Liver (tissue), 9 donors: Measurements from ENCODE around the gene COL9A1. TPM values are rescaled to one million over a fixed set of nuclear protein-coding genes. Genes with fewer than 3 reads are reported as not detected.

Source experiments
- DNase-seq: peaks from one replicate; pipeline ENCODE4 v3.0.0-alpha.2; 2017; ENCODE audit warnings: low spot score
- H3K27ac ChIP-seq, 2 donors: one replicate each; pipeline ENCODE4 v1.7.0; 2013; ENCODE audit warnings: inconsistent platforms in 2 of 2, low read length in 2 of 2, control low read depth in 1 of 2, low read depth in 1 of 2, mild to moderate bottlenecking in 1 of 2
- H3K27me3 ChIP-seq, 4 donors: one replicate each; pipeline versions ENCODE4 v1.6.1 to v1.7.0; 2013; ENCODE audit warnings: low read length in 3 of 4, inconsistent platforms in 1 of 4, mild to moderate bottlenecking in 1 of 4, moderate library complexity in 1 of 4; ENCODE audit not compliant: control insufficient read depth in 4 of 4, insufficient read depth in 4 of 4
- H3K36me3 ChIP-seq, 4 donors: one replicate each; pipeline versions ENCODE4 v1.6.1 to v1.7.0; 2013; ENCODE audit warnings: low read length in 3 of 4, mild to moderate bottlenecking in 3 of 4, low read depth in 1 of 4, moderate library complexity in 1 of 4; ENCODE audit not compliant: control insufficient read depth in 4 of 4, insufficient read depth in 3 of 4
- H3K4me1 ChIP-seq, 4 donors: one replicate each; pipeline versions ENCODE4 v1.6.1 to v1.7.0; 2013; ENCODE audit warnings: low read length in 3 of 4, mild to moderate bottlenecking in 3 of 4, moderate library complexity in 1 of 4; ENCODE audit not compliant: control insufficient read depth in 4 of 4, insufficient read depth in 4 of 4
- H3K4me3 ChIP-seq, 3 donors: one replicate each; pipeline versions ENCODE4 v1.6.1 to v1.7.0; 2013; ENCODE audit warnings: low read length in 3 of 3, control low read depth in 1 of 3, low read depth in 1 of 3, mild to moderate bottlenecking in 1 of 3
- H3K9ac ChIP-seq, 2 donors: one replicate each; pipeline ENCODE4 v1.7.0; 2013; ENCODE audit warnings: low read length in 2 of 2, mild to moderate bottlenecking in 2 of 2, moderate library complexity in 2 of 2, control low read depth in 1 of 2, low read depth in 1 of 2
- H3K9me3 ChIP-seq, 4 donors: one replicate each; pipeline versions ENCODE4 v1.6.1 to v1.7.0; 2013; ENCODE audit warnings: low read length in 3 of 4; ENCODE audit not compliant: control insufficient read depth in 4 of 4
- CTCF ChIP-seq: fragments of 150-350 bp; IDR thresholded peaks from 2 replicates; pipeline ENCODE4 v1.5.1; 2017; ENCODE audit warnings: improper control_type of control experiment, low read depth, low read length; ENCODE audit not compliant: missing input control
- EGR1 ChIP-seq, 2 donors: IDR thresholded peaks; 2 replicates each; pipeline ENCODE4 v1.6.1; 2016 to 2018; ENCODE audit warnings: antibody characterized with exemption in 2 of 2, low read depth in 2 of 2
- FOXA2 ChIP-seq: IDR thresholded peaks from 2 replicates; pipeline ENCODE4 v1.6.1; 2016; ENCODE audit warnings: antibody characterized with exemption
- GABPA ChIP-seq, 2 donors: IDR thresholded peaks in 1 of 2; conservative IDR thresholded peaks in 1 of 2; 2 replicates each; pipeline ENCODE4 v1.6.1; 2016; ENCODE audit warnings: antibody characterized with exemption in 2 of 2, mild to moderate bottlenecking in 1 of 2, moderate library complexity in 1 of 2
- HNF4G ChIP-seq: IDR thresholded peaks from 2 replicates; pipeline ENCODE4 v1.6.1; 2016; ENCODE audit warnings: antibody characterized with exemption
- JUND ChIP-seq, 2 donors: IDR thresholded peaks; 2 replicates each; pipeline ENCODE4 v1.6.1; 2016; ENCODE audit warnings: antibody characterized with exemption in 2 of 2
- NR2F2 ChIP-seq: IDR thresholded peaks from 2 replicates; pipeline ENCODE4 v1.6.1; 2016; ENCODE audit warnings: antibody characterized with exemption
- RAD21 ChIP-seq, 2 donors: IDR thresholded peaks; 2 replicates each; pipeline ENCODE4 v1.6.1; 2016; ENCODE audit warnings: antibody characterized with exemption in 2 of 2, mild to moderate bottlenecking in 2 of 2
- REST ChIP-seq: IDR thresholded peaks from 2 replicates; pipeline ENCODE4 v1.6.1; 2016; ENCODE audit warnings: antibody characterized with exemption, mild to moderate bottlenecking
- RXRA ChIP-seq, 2 donors: IDR thresholded peaks; 2 replicates each; pipeline ENCODE4 v1.6.1; 2017 to 2018; ENCODE audit warnings: antibody characterized with exemption in 2 of 2, mild to moderate bottlenecking in 1 of 2
- SP1 ChIP-seq: IDR thresholded peaks from 2 replicates; pipeline ENCODE4 v1.6.1; 2018; ENCODE audit warnings: antibody characterized with exemption, mild to moderate bottlenecking
- TAF1 ChIP-seq: conservative IDR thresholded peaks from 2 replicates; pipeline ENCODE4 v1.6.1; 2016; ENCODE audit warnings: antibody characterized with exemption, mild to moderate bottlenecking
- YY1 ChIP-seq: IDR thresholded peaks from 2 replicates; pipeline ENCODE4 v1.6.1; 2016; ENCODE audit warnings: antibody characterized with exemption, mild to moderate bottlenecking
- ZBTB33 ChIP-seq: IDR thresholded peaks from 2 replicates; pipeline ENCODE4 v1.6.1; 2016; ENCODE audit warnings: antibody characterized with exemption
- WGBS: extraction: QIAGEN DNeasy Blood & Tissue Kit; methylation state at CpG from one replicate; pipeline ENCODE4 v1.1.7; 2013; 5-methylcytosine and 5-hydroxymethylcytosine counted together
- polyA plus RNA-seq, 2 donors: library from polyadenylated mRNA; stranded (reverse) in 1 of 2; unstranded in 1 of 2; fragments of 200-250 nt in 1 of 2; fragments of >200 nt in 1 of 2; fragmentation: Nextera tagmentation in 1 of 2; extraction: Ambion mirVana in 1 of 2; gene quantifications; one replicate each; pipeline versions ENCODE4 v1.2.1 to v1.2.3, GENCODE V29; 2013 to 2015
- total RNA-seq, 2 donors: library from RNA; depleted of rRNA; stranded (reverse); fragments of >200 nt; gene quantifications; one replicate each; pipeline ENCODE4 v1.2.3, GENCODE V29; 2014
- TF ChIP-seq, protein P1 (sequence below): IDR thresholded peaks from 2 replicates; pipeline ENCODE4 v1.6.1; 2016; ENCODE audit warnings: antibody characterized with exemption
- TF ChIP-seq, protein P2 (sequence below): IDR thresholded peaks from 2 replicates; pipeline ENCODE4 v1.6.1; 2016; ENCODE audit warnings: antibody characterized with exemption
- donor health status: healthy.
- donor health status: healthy.
- donor health status: healthy.
- donor health status: healthy.
- donor health status: healthy.

Gene COL9A1
- total and polyA plus RNA-seq, 4 donors, result 0.01 to 1.4 TPM; not detected in 2

GRCh38 chr6:70304616-70305015 is 1.7 kb upstream of the COL9A1 start:
- Histone ChIP-seq H3K27ac (no peak overlapping the region), H3K4me1 (no peaks in the 10 kb centered on the region)
- WGBS, result 63% methylated on average over 1 of the region's 1 CpG

More at GRCh38 chr6:70304616-70305015, 1.7 kb upstream of the COL9A1 start:
- H3K4me3 ChIP-seq, result no peak overlapping the region
- peaks cover 0 to 16% (median 0%) of the 10 kb centered on the region in 4 donors for H3K27me3 ChIP-seq
- no peak for DNase-seq
- TF ChIP-seq GABPA (IDR thresholded peaks at IDR 0.05 in 1 of 2, conservative IDR thresholded peaks at IDR 0.05 in 1 of 2) (no peak), ZBTB33 (no peak), FOXA2 (no peak), REST (no peak), CTCF (no peak), HNF4G (no peak), RXRA (IDR thresholded peaks at IDR 0.05) (no peak), JUND (IDR thresholded peaks at IDR 0.05) (no peak), NR2F2 (no peak), EGR1 (IDR thresholded peaks at IDR 0.05; ENCODE audit: low read depth in 2 of 2) (no peak), RAD21 (IDR thresholded peaks at IDR 0.05) (no peak), YY1 (no peak), SP1 (no peak), TAF1 (no peak)
- TF ChIP-seq, protein P1, sequence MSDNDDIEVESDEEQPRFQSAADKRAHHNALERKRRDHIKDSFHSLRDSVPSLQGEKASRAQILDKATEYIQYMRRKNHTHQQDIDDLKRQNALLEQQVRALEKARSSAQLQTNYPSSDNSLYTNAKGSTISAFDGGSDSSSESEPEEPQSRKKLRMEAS, result no peak
- TF ChIP-seq, protein P2, sequence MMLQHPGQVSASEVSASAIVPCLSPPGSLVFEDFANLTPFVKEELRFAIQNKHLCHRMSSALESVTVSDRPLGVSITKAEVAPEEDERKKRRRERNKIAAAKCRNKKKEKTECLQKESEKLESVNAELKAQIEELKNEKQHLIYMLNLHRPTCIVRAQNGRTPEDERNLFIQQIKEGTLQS, result no peak
- H3K9me3 ChIP-seq, result no peaks in the 10 kb centered on the region
- no peak overlapping the region for H3K9ac ChIP-seq
- H3K36me3 ChIP-seq, result no peaks in the 10 kb centered on the region
